GM13976 (cell line): ENCODE data around the gene XRN1.
"Not testable (repeated sequence)": the region's sequence is repeated elsewhere in the genome, so short reads cannot be mapped to it uniquely, and the experiment has no call there.

Experiments
- DNase-seq: peaks from one replicate; pipeline ENCODE4 v3.0.0; 2012; ENCODE audit warnings: low spot score
- CTCF ChIP-seq: IDR thresholded peaks from 2 replicates; pipeline ENCODE4 v1.5.1; 2012; ENCODE audit warnings: borderline replicate concordance, mild to moderate bottlenecking; ENCODE audit not compliant: insufficient read depth; ENCODE audit errors: extremely low read depth, missing control alignments, control extremely low read depth
- in situ Hi-C: fragments of 300-500 bp; cut with MboI; formaldehyde crosslinking; loops from one replicate; pipeline ENCODE4 v1.12.0; 2022; ENCODE audit warnings: low sequenced_read_pairs, mixed read lengths, inconsistent platforms; ENCODE audit not compliant: unreplicated experiment

XRN1 gene

GRCh38 chr3:142417302-142417701 lies 30.5 kb downstream of the XRN1 start:
- in situ Hi-C loops: no loop called here
- TF ChIP-seq CTCF: no peak
- DNase-seq: no peak

- in situ Hi-C loops, DNase-seq: not testable (repeated sequence)
These were observed 47.3 kb downstream of the XRN1 start for GRCh38 chr3:142400537-142400936.

DNA sequence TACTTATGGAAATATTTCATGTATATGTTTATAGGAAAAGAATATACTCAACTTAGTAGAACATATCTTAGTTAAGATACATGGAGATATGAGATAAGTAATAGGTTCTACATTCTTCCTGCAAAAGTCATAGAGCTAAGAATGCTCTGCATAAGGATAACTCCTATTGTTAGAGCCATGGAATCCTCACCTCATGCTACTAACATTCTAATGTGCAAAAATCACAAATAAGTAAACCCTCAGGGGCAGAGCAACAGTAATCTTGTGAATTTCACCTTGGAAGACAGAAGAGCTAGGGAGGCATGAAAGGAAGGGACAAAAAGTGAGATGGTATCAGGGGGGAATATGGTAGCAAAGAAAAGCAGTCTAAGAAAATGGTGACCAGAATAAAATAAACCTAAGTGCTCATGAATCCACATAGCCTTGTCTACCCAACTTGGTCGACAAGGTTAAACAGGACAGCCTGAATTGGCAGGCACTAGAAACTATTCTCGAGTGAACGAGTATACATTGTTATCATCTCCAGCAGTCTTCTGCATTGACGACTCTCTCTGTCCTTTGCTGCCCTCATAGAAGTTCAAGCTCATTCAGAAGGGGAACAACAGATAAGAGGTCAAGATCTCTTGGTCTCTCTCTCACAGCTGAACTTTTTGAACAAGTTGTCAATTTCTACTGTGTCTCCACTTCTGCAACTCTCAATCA lies 52.8 kb downstream of the XRN1 start:
- in situ Hi-C loops: no loop called here
- DNase-seq: no peak
- TF ChIP-seq CTCF: no peak

DNA sequence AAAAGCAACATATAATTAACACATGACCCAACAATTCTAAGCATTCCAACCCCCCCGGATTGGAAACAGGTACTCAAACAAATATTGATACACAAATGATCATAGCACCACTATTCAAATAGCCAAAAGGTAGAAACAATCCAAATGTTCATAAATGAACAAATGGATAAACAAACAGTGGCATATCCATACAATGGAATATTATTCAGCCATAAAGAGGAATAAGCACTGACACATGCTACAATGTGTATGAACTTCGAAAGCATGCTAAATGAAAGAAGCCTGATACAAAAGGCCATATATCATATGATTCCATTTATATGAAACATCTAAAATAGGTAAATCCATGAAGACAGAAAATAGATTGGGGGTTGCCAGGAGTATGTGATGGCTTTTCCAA lies 62.8 kb downstream of the XRN1 start:
- in situ Hi-C loops: no loop called here
- no peak for DNase-seq
- TF ChIP-seq CTCF: no peak

GRCh38 chr3:142374687-142375086 lies 73.2 kb downstream of the XRN1 start:
- DNase-seq: no peak
- no peak for TF ChIP-seq CTCF
- in situ Hi-C loops: no loop called here

DNA sequence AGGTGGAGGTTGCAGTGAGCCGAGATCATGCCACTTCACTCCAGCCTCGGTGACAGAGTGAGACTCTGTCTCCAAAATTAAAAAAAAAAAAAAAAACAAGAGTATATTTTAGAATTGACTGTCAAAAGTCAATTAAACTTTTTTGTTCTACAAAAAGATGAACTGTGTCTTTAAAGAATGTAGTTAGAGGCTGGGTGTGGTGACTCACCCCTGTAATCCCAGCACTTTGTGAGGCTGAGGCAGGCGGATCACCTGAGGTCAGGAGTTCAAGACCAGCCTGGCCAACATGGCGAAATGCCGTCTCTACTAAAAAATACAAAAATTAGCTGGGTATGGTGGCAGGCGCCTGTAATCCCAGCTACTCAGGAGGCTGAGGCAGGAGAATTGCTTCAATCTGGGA lies 78.3 kb downstream of the XRN1 start:
- in situ Hi-C loops, DNase-seq: not testable (repeated sequence)

DNA sequence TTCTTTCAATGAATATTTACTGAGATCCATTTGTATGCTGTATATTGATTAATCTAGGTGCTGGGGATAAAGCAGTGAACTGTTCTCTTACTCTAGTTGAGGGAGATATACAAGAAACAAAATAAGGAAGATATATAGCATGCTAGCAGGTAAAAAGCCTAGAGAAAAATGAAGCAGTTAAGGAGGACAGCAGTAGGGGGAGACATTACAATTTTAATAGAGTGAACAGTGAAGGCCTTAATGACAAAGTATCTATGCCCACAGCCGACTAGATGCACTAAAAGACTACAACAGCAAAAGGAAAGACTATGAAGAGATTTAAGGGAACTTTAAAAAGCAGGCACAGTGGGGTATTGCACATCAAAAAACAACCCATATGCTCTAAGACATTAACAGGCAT lies 81.4 kb downstream of the XRN1 start:
- in situ Hi-C loops: no loop called here
- TF ChIP-seq CTCF: no peak
- no peak for DNase-seq

- in situ Hi-C loops: no loop called here
- no peak for TF ChIP-seq CTCF
- no peak for DNase-seq
These were observed 83.8 kb downstream of the XRN1 start for GRCh38 chr3:142363936-142364467.

- in situ Hi-C loops, DNase-seq: not testable (repeated sequence)
These were observed 84.4 kb downstream of the XRN1 start for GRCh38 chr3:142363433-142363832.
